Activated CD4-positive, alpha-beta memory T cell treated with anti-CD3 and anti-CD28 coated beads for 36 hours (primary cell): ENCODE data around the gene TNFRSF1A. TPM values are rescaled to one million over a fixed set of nuclear protein-coding genes. Genes with fewer than 3 reads are reported as not detected.
A peak's percentile ranks its signal among the peaks of the same experiment; 100 is the strongest.

Source experiments
- CTCF ChIA-PET: fragments of 350-600 bp; sonication (Branson Sonifier 250); formaldehyde crosslinking; loops from one replicate; lab custom pipeline; 2021; ENCODE audit warnings: antibody characterized with exemption, inconsistent platforms; lab: Charles Lee
- POLR2A ChIA-PET: fragments of 350-600 bp; sonication (Branson Sonifier 250); formaldehyde crosslinking; loops from one replicate; lab custom pipeline; 2021; ENCODE audit warnings: antibody characterized with exemption; lab: Charles Lee
- DNase-seq: peaks from one replicate; pipeline ENCODE4 v3.0.0-alpha.2; 2020
- H3K27ac Mint-ChIP-seq: one replicate; pipeline ENCODE4 v1.8.0; 2021; ENCODE audit warnings: mixed read lengths
- H3K27me3 Mint-ChIP-seq: one replicate; pipeline ENCODE4 v1.8.0; 2021; ENCODE audit warnings: mixed read lengths
- H3K36me3 Mint-ChIP-seq: one replicate; pipeline ENCODE4 v1.8.0; 2021; ENCODE audit warnings: mixed read lengths
- H3K4me1 Mint-ChIP-seq: one replicate; pipeline ENCODE4 v1.8.0; 2021; ENCODE audit warnings: low read depth, mixed read lengths
- H3K4me3 Mint-ChIP-seq: one replicate; pipeline ENCODE4 v1.8.0; 2021; ENCODE audit warnings: mild to moderate bottlenecking, mixed read lengths
- H3K9me3 Mint-ChIP-seq: one replicate; pipeline ENCODE4 v1.8.0; 2021; ENCODE audit warnings: mixed read lengths
- intact Hi-C: fragments of 100-400 bp; cut with micrococcal nuclease; formaldehyde crosslinking; loops from one replicate; pipeline ENCODE4 v1.15.1; 2023
- total RNA-seq, 2 experiments: library from RNA; stranded (reverse); gene quantifications; one replicate each; pipeline ENCODE4 v1.2.3, GENCODE V29; 2021

Gene TNFRSF1A
- total RNA-seq, 2 experiments from 2014 or later: 47.5 to 49.6 TPM

GRCh38 chr12:6334359-6334758 is 7.5 kb downstream of the TNFRSF1A start:
- H3K9me3 Mint-ChIP-seq: no peaks in the 10 kb centered on the region
- H3K4me1 Mint-ChIP-seq: peaks cover 20% of the 10 kb centered on the region
- POLR2A ChIA-PET: interaction anchor here (2.7 to 3.3 kb wide), 2 partner anchors 11 to 136 kb away, joined by 11 to 20 read pairs; partner anchors contain the start of gene VAMP1
- H3K36me3 Mint-ChIP-seq: peaks cover 46% of the 10 kb centered on the region
- no peak for DNase-seq
- H3K4me3 Mint-ChIP-seq: no peak overlapping the region
- intact Hi-C loops: loop anchor here (2.0 kb wide), 1 partner anchor 128 kb away; no protein-coding TSS in a partner anchor
- H3K27me3 Mint-ChIP-seq: no peaks in the 10 kb centered on the region
- CTCF ChIA-PET: interaction anchor here (0.7 to 4.6 kb wide), 6 partner anchors 11 to 204 kb away, joined by 3 to 43 read pairs (median 18); no protein-coding TSS in a partner anchor
- H3K27ac Mint-ChIP-seq: peak overlapping the region; percentile 81

GRCh38 chr12:6333566-6333965 is 8.3 kb downstream of the TNFRSF1A start:
- peaks cover 20% of the 10 kb centered on the region for H3K4me1 Mint-ChIP-seq
- POLR2A ChIA-PET: interaction anchor here (1.4 kb wide), 1 partner anchor 11 kb away, joined by 3 read pairs; no protein-coding TSS in a partner anchor

GRCh38 chr12:6333029-6333428 is 8.8 kb downstream of the TNFRSF1A start:
- Mint-ChIP-seq H3K27ac (peak overlapping the region; percentile 81), H3K9me3 (no peaks in the 10 kb centered on the region), H3K36me3 (peaks cover 46% of the 10 kb centered on the region), H3K4me3 (no peak overlapping the region), H3K4me1 (peaks cover 20% of the 10 kb centered on the region), H3K27me3 (no peaks in the 10 kb centered on the region)
- DNase-seq: peak; percentile 40
- POLR2A ChIA-PET: interaction anchor here (1.4 kb wide), 1 partner anchor 10 kb away, joined by 3 read pairs; no protein-coding TSS in a partner anchor
- CTCF ChIA-PET: interaction anchor here (0.9 to 1.0 kb wide), 2 partner anchors 12 to 35 kb away, joined by 3 to 4 read pairs; no protein-coding TSS in a partner anchor
- intact Hi-C loops: no loop called here

More at GRCh38 chr12:6333566-6333965, 8.3 kb downstream of the TNFRSF1A start:
- H3K4me3 Mint-ChIP-seq: no peak overlapping the region
- peak; percentile 35 for DNase-seq
- H3K36me3 Mint-ChIP-seq: peaks cover 46% of the 10 kb centered on the region
- H3K27me3 Mint-ChIP-seq: no peaks in the 10 kb centered on the region
- CTCF ChIA-PET: interaction anchor here (1.0 to 4.6 kb wide), 3 partner anchors 11 to 204 kb away, joined by 4 to 43 read pairs (median 26); no protein-coding TSS in a partner anchor
- H3K9me3 Mint-ChIP-seq: no peaks in the 10 kb centered on the region
- H3K27ac Mint-ChIP-seq: peak overlapping the region; percentile 81
- intact Hi-C loops: no loop called here

GRCh38 chr12:6332459-6332858 is 9.4 kb downstream of the TNFRSF1A start:
- Mint-ChIP-seq H3K4me1 (peaks cover 20% of the 10 kb centered on the region), H3K27ac (peak overlapping the region; percentile 81), H3K36me3 (peaks cover 46% of the 10 kb centered on the region), H3K4me3 (no peak overlapping the region), H3K27me3 (no peaks in the 10 kb centered on the region), H3K9me3 (no peaks in the 10 kb centered on the region)
- ChIA-PET POLR2A (interaction anchor here (1.4 kb wide), 1 partner anchor 10 kb away, joined by 3 read pairs; no protein-coding TSS in a partner anchor), CTCF (interaction anchor here (0.9 to 1.0 kb wide), 2 partner anchors 13 to 35 kb away, joined by 3 to 4 read pairs; no protein-coding TSS in a partner anchor)
- intact Hi-C loops: no loop called here
- no peak for DNase-seq

- H3K4me1 Mint-ChIP-seq: peaks cover 20% of the 10 kb centered on the region
- H3K36me3 Mint-ChIP-seq: peaks cover 46% of the 10 kb centered on the region
- CTCF ChIA-PET: interaction anchor here (1.5 kb wide), 1 partner anchor 8 kb away, joined by 9 read pairs; no protein-coding TSS in a partner anchor
- no peaks in the 10 kb centered on the region for H3K27me3 Mint-ChIP-seq
- no peak for DNase-seq
- intact Hi-C loops: no loop called here
- POLR2A ChIA-PET: no interaction called here
- H3K27ac Mint-ChIP-seq: peak overlapping the region; percentile 38
- H3K4me3 Mint-ChIP-seq: no peak overlapping the region
- H3K9me3 Mint-ChIP-seq: no peaks in the 10 kb centered on the region
These were observed 10.7 kb downstream of the TNFRSF1A start for GRCh38 chr12:6330999-6331714.

GRCh38 chr12:6330192-6330591 is 11.7 kb downstream of the TNFRSF1A start:
- DNase-seq: no peak
- no peaks in the 10 kb centered on the region for H3K27me3 Mint-ChIP-seq
- peaks cover 24% of the 10 kb centered on the region for H3K4me1 Mint-ChIP-seq
- intact Hi-C loops: no loop called here
- no peaks in the 10 kb centered on the region for H3K9me3 Mint-ChIP-seq
- ChIA-PET POLR2A (interaction anchor here (0.5 kb wide), 1 partner anchor 72 kb away, joined by 4 read pairs; no protein-coding TSS in a partner anchor), CTCF (interaction anchor here (0.9 to 1.1 kb wide), 2 partner anchors 9 to 33 kb away, joined by 3 read pairs; no protein-coding TSS in a partner anchor)
- H3K36me3 Mint-ChIP-seq: peaks cover 43% of the 10 kb centered on the region
- H3K4me3 Mint-ChIP-seq: no peak overlapping the region
- no peak overlapping the region for H3K27ac Mint-ChIP-seq

- Mint-ChIP-seq H3K36me3 (peaks cover 39% of the 10 kb centered on the region), H3K27ac (no peak overlapping the region), H3K4me3 (no peak overlapping the region), H3K4me1 (peaks cover 29% of the 10 kb centered on the region), H3K27me3 (no peaks in the 10 kb centered on the region), H3K9me3 (no peaks in the 10 kb centered on the region)
- ChIA-PET CTCF (interaction anchor here (0.9 to 1.1 kb wide), 2 partner anchors 9 to 33 kb away, joined by 3 read pairs; no protein-coding TSS in a partner anchor), POLR2A (interaction anchor here (0.5 kb wide), 1 partner anchor 73 kb away, joined by 4 read pairs; no protein-coding TSS in a partner anchor)
- intact Hi-C loops: no loop called here
- DNase-seq: no peak
These were observed 12.2 kb downstream of the TNFRSF1A start for GRCh38 chr12:6329703-6330064.

- ChIA-PET POLR2A (no interaction called here), CTCF (interaction anchor here (1.1 kb wide), 1 partner anchor 10 kb away, joined by 3 read pairs; no protein-coding TSS in a partner anchor)
- Mint-ChIP-seq H3K27me3 (no peaks in the 10 kb centered on the region), H3K4me1 (peaks cover 32% of the 10 kb centered on the region), H3K9me3 (no peaks in the 10 kb centered on the region), H3K27ac (no peak overlapping the region), H3K36me3 (peaks cover 36% of the 10 kb centered on the region), H3K4me3 (no peak overlapping the region)
- intact Hi-C loops: no loop called here
- DNase-seq: no peak
These were observed 12.8 kb downstream of the TNFRSF1A start for GRCh38 chr12:6328945-6329702.

GRCh38 chr12:6328045-6328779 is 13.7 kb downstream of the TNFRSF1A start:
- Mint-ChIP-seq H3K27me3 (no peaks in the 10 kb centered on the region), H3K27ac (no peak overlapping the region), H3K4me1 (peaks cover 32% of the 10 kb centered on the region), H3K9me3 (no peaks in the 10 kb centered on the region), H3K4me3 (no peak overlapping the region), H3K36me3 (peaks cover 27% of the 10 kb centered on the region)
- DNase-seq: no peak
- ChIA-PET POLR2A (no interaction called here), CTCF (interaction anchor here (0.9 kb wide), 1 partner anchor 137 kb away, joined by 3 read pairs; no protein-coding TSS in a partner anchor)
- intact Hi-C loops: no loop called here

- no peak for DNase-seq
- Mint-ChIP-seq H3K27ac (no peak overlapping the region), H3K27me3 (no peaks in the 10 kb centered on the region), H3K36me3 (peaks cover 20% of the 10 kb centered on the region), H3K4me3 (no peak overlapping the region), H3K4me1 (peaks cover 29% of the 10 kb centered on the region), H3K9me3 (no peaks in the 10 kb centered on the region)
- ChIA-PET POLR2A (interaction anchor here (1.1 kb wide), 1 partner anchor 36 kb away, joined by 5 read pairs; no protein-coding TSS in a partner anchor), CTCF (interaction anchor here (0.6 to 2.0 kb wide), 6 partner anchors 9 to 138 kb away, joined by 3 to 9 read pairs (median 7); no protein-coding TSS in a partner anchor)
- intact Hi-C loops: no loop called here
These were observed 14.4 kb downstream of the TNFRSF1A start for GRCh38 chr12:6327229-6328041.
